ENCODE results near the gene SLC28A1.

DNA sequence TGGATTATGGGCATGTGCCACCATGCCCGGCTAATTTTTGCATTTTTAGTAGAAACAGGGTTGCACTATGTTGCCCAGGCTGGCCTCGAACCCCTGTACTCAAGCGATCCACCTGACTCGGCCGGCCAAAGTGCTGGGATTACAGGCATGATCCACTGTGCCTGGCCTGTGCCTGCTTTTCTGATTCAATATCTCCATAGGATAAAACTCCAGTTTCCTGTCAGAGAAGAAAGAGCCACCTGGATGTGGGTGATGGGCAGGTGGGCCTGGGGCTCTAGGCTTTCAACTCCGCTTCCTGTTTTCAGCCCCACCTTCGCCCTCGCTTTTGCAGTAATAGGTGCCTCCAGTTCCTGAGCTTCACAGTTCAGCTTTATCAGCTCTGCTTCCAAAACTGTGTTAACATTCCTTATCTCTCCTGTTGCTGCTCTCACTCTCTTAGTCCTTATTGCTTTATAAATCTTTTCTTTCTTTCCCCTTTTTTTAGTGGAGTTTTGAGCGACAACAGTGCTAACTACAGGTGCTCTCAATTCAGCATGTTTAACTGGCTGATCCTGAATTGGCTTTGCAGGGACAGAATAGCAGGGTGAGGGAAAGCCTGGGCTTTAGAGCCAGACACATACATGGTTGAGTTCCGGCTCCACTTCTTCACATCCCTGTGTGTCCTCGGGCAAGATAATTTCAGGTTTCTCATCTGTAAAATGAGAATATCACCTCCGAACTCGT is 76.1 kb downstream of the SLC28A1 start:
- TF ChIP-seq POLR2AphosphoS5 (IDR thresholded peaks at IDR 0.05; ENCODE audit: borderline replicate concordance, low read depth, low read length) (no peak), EZH2 (IDR thresholded peaks at IDR 0.05) (no peak)

Measured in SK-N-MC (cell line).